GM23338 (cell line): ENCODE results near the gene FBXO31. TPM values are rescaled to one million over a fixed set of nuclear protein-coding genes. Genes with fewer than 3 reads are reported as not detected.

ENCODE experiments used
- ATAC-seq: fragments of 200-7000 bp; cut with Tn5 transposase; 3 replicates; pipeline ENCODE4 v1.9.1; 2020
- DNase-seq: peaks from one replicate; pipeline ENCODE4 v3.0.0-alpha.2; 2015; ENCODE audit warnings: low spot score
- H2AFZ ChIP-seq: fragments of 200-600 bp; sonication (generic); 2 replicates; pipeline ENCODE4 v1.8.0; 2016; ENCODE audit warnings: antibody characterized with exemption, mild to moderate bottlenecking, moderate library complexity
- H3F3A ChIP-seq: fragments of 200-600 bp; sonication (generic); replicated peaks from 2 replicates; pipeline ENCODE4 v1.8.0; 2017; ENCODE audit warnings: antibody characterized with exemption, mixed run types, low read depth
- H3K27ac ChIP-seq: fragments of 200-600 bp; sonication (generic); 2 replicates; pipeline ENCODE4 v1.6.1; 2016; ENCODE audit warnings: low read depth
- H3K27me3 ChIP-seq: fragments of 200-600 bp; sonication (generic); 2 replicates; pipeline ENCODE4 v1.8.0; 2016; ENCODE audit warnings: mild to moderate bottlenecking, mixed run types, moderate library complexity; ENCODE audit not compliant: insufficient read depth
- H3K36me3 ChIP-seq: fragments of 200-600 bp; sonication (generic); 2 replicates; pipeline ENCODE4 v1.8.0; 2016; ENCODE audit warnings: mild to moderate bottlenecking; ENCODE audit not compliant: insufficient read depth
- H3K4me1 ChIP-seq: fragments of 200-600 bp; sonication (generic); 2 replicates; pipeline ENCODE4 v1.8.0; 2016; ENCODE audit warnings: mild to moderate bottlenecking, moderate library complexity; ENCODE audit not compliant: insufficient read depth
- H3K4me2 ChIP-seq: fragments of 200-600 bp; sonication (generic); 2 replicates; pipeline ENCODE4 v1.7.1; 2017; ENCODE audit warnings: mixed run types
- H3K4me3 ChIP-seq: fragments of 200-600 bp; sonication (generic); 2 replicates; pipeline ENCODE4 v1.6.1; 2016; ENCODE audit warnings: mixed run types
- H3K79me2 ChIP-seq: fragments of 200-600 bp; sonication (generic); replicated peaks from 2 replicates; pipeline ENCODE4 v1.8.0; 2017; ENCODE audit warnings: mild to moderate bottlenecking; ENCODE audit not compliant: insufficient read depth
- H3K9me2 ChIP-seq: fragments of 200-600 bp; sonication (generic); 2 replicates; pipeline ENCODE4 v1.8.0; 2017; ENCODE audit not compliant: insufficient read depth
- H4K20me1 ChIP-seq: fragments of 200-600 bp; sonication (generic); replicated peaks from 2 replicates; pipeline ENCODE4 v1.8.0; 2017; ENCODE audit warnings: mild to moderate bottlenecking; ENCODE audit not compliant: insufficient read depth
- H3K27ac Mint-ChIP-seq: 2 replicates; pipeline ENCODE4 v1.8.0; 2020; ENCODE audit warnings: inconsistent platforms, mild to moderate bottlenecking, moderate library complexity, mixed read lengths
- H3K27me3 Mint-ChIP-seq: 3 replicates; pipeline ENCODE4 v1.8.0; 2022; ENCODE audit warnings: low read depth, mild to moderate bottlenecking, moderate library complexity, mixed read lengths, inconsistent platforms; ENCODE audit not compliant: insufficient read depth, poor library complexity
- H3K36me3 Mint-ChIP-seq: 3 replicates; pipeline ENCODE4 v1.8.0; 2021; ENCODE audit warnings: low read depth, mild to moderate bottlenecking, inconsistent platforms, moderate library complexity, mixed read lengths
- H3K4me1 Mint-ChIP-seq: 3 replicates; pipeline ENCODE4 v1.8.0; 2020; ENCODE audit warnings: mild to moderate bottlenecking, inconsistent platforms, mixed read lengths
- H3K4me3 Mint-ChIP-seq: 3 replicates; pipeline ENCODE4 v1.8.0; 2021; ENCODE audit warnings: moderate library complexity, mild to moderate bottlenecking, inconsistent platforms, mixed read lengths
- H3K9me3 Mint-ChIP-seq: 3 replicates; pipeline ENCODE4 v1.8.0; 2020; ENCODE audit warnings: moderate library complexity, mild to moderate bottlenecking, inconsistent platforms, mixed read lengths
- CREB1 ChIP-seq: fragments of 250-450 bp; sonication (Bioruptor Pico); IDR thresholded peaks from 2 replicates; pipeline ENCODE4 v1.5.0; 2020; ENCODE audit warnings: low read depth, mild to moderate bottlenecking, moderate library complexity
- NANOG ChIP-seq: IDR thresholded peaks from 2 replicates; pipeline ENCODE4 v1.6.1; 2016; ENCODE audit warnings: antibody characterized with exemption, borderline replicate concordance
- ZNF114 ChIP-seq: fragments of 250-450 bp; sonication (Bioruptor Pico); IDR thresholded peaks from 2 replicates; pipeline ENCODE4 v1.5.0; 2020; ENCODE audit warnings: mild to moderate bottlenecking, moderate library complexity
- polyA plus RNA-seq: library from polyadenylated mRNA; unstranded; fragments of >200 nt; fragmentation: Nextera tagmentation; extraction: Ambion mirVana; gene quantifications from 2 replicates; pipeline ENCODE4 v1.2.1, GENCODE V29; 2016
- total RNA-seq: library from RNA; depleted of rRNA; stranded (reverse); fragments of >200 nt; shearing (Covaris generic); gene quantifications from 2 replicates; pipeline ENCODE4 v1.2.3, GENCODE V29; 2014
- TF ChIP-seq, protein P1 (sequence below): fragments of 250-450 bp; sonication (Bioruptor Pico); IDR thresholded peaks from 2 replicates; pipeline ENCODE4 v1.5.0; 2020; ENCODE audit warnings: mild to moderate bottlenecking, moderate library complexity
- TF ChIP-seq, protein P2 (sequence below): IDR thresholded peaks from one replicate; pipeline ENCODE4 v1.6.1; 2018; ENCODE audit warnings: antibody characterized with exemption; ENCODE audit not compliant: unreplicated experiment

Gene FBXO31
- total and polyA plus RNA-seq, 2 experiments from 2014 or later = 7.0 to 23.8 TPM

DNA sequence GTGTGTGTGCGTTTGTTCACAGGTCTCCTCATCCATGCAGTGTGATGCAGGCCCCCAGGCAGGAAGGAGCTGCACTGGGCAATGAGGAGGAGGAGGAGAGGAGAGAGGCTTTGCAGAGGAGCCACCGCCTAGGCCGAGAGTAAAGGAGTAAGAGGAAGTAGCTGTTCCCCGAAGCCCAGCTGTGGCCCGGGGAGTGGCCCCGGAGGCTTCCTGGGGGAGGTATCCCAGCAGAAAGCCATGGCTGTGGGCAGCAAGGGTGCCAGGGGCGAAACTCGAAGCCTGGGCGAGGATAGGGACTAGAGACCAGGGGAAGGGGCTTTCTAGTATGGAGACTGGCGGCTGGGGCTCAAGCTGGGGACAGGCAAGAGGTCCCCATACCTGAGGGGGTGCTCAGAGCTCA is 78.6 kb downstream of the FBXO31 start (continued):
- TF ChIP-seq, protein P1, sequence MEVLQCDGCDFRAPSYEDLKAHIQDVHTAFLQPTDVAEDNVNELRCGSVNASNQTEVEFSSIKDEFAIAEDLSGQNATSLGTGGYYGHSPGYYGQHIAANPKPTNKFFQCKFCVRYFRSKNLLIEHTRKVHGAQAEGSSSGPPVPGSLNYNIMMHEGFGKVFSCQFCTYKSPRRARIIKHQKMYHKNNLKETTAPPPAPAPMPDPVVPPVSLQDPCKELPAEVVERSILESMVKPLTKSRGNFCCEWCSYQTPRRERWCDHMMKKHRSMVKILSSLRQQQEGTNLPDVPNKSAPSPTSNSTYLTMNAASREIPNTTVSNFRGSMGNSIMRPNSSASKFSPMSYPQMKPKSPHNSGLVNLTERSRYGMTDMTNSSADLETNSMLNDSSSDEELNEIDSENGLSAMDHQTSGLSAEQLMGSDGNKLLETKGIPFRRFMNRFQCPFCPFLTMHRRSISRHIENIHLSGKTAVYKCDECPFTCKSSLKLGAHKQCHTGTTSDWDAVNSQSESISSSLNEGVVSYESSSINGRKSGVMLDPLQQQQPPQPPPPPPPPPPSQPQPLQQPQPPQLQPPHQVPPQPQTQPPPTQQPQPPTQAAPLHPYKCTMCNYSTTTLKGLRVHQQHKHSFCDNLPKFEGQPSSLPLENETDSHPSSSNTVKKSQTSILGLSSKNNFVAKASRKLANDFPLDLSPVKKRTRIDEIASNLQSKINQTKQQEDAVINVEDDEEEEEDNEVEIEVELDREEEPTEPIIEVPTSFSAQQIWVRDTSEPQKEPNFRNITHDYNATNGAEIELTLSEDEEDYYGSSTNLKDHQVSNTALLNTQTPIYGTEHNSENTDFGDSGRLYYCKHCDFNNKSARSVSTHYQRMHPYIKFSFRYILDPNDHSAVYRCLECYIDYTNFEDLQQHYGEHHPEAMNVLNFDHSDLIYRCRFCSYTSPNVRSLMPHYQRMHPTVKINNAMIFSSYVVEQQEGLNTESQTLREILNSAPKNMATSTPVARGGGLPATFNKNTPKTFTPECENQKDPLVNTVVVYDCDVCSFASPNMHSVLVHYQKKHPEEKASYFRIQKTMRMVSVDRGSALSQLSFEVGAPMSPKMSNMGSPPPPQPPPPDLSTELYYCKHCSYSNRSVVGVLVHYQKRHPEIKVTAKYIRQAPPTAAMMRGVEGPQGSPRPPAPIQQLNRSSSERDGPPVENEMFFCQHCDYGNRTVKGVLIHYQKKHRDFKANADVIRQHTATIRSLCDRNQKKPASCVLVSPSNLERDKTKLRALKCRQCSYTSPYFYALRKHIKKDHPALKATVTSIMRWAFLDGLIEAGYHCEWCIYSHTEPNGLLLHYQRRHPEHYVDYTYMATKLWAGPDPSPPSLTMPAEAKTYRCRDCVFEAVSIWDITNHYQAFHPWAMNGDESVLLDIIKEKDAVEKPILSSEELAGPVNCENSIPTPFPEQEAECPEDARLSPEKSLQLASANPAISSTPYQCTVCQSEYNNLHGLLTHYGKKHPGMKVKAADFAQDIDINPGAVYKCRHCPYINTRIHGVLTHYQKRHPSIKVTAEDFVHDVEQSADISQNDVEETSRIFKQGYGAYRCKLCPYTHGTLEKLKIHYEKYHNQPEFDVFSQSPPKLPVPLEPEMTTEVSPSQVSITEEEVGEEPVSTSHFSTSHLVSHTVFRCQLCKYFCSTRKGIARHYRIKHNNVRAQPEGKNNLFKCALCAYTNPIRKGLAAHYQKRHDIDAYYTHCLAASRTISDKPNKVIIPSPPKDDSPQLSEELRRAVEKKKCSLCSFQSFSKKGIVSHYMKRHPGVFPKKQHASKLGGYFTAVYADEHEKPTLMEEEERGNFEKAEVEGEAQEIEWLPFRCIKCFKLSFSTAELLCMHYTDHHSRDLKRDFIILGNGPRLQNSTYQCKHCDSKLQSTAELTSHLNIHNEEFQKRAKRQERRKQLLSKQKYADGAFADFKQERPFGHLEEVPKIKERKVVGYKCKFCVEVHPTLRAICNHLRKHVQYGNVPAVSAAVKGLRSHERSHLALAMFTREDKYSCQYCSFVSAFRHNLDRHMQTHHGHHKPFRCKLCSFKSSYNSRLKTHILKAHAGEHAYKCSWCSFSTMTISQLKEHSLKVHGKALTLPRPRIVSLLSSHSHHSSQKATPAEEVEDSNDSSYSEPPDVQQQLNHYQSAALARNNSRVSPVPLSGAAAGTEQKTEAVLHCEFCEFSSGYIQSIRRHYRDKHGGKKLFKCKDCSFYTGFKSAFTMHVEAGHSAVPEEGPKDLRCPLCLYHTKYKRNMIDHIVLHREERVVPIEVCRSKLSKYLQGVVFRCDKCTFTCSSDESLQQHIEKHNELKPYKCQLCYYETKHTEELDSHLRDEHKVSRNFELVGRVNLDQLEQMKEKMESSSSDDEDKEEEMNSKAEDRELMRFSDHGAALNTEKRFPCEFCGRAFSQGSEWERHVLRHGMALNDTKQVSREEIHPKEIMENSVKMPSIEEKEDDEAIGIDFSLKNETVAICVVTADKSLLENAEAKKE (CRISPR knock-in tag) = no peak

DNA sequence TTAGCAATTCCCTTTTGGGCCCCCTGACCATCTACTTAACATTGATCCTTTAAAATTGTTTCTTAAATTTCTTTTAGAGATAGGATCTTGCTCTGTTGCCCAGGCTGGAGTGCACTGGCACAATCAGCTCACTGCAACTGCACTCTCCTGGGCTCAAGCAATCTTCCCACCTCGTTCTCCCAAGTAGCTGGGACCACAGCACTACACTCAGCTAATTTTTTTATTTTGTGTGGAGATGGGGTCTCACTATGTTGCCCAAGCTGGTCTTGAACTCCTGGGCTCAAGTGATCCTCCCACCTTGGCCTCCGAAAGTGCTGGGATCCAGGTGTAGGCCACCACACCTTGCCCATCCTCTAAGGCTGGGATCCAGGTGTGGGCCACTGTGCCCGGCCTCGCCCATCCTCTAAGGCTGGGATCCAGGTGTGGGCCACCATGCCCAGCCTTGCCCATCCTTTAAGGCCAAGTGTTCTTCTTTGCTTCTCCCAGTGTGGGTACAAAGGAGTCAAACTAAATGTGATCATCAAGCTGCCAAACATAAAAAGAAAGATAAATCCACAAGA is 79.5 kb downstream of the FBXO31 start:
- Histone ChIP-seq H2AFZ (no peak overlapping the region), H3F3A (no peaks in the 10 kb centered on the region), H3K79me2 (no peaks in the 10 kb centered on the region), H3K27me3 (no peaks in the 10 kb centered on the region), H4K20me1 (no peaks in the 10 kb centered on the region), H3K4me2 (no peak overlapping the region), H3K9me2 (no peaks in the 10 kb centered on the region), H3K36me3 (no peaks in the 10 kb centered on the region), H3K4me1 (0 out of 2 replicates have a peak, but pooled peaks cover 4% of the 10 kb centered on the region), H3K27ac (no peak overlapping the region), H3K4me3 (no peak overlapping the region)
- H3K4me1 Mint-ChIP-seq = peaks cover 15% of the 10 kb centered on the region
- DNase-seq = no peak
- no peak for ATAC-seq
- peaks cover 5% of the 10 kb centered on the region for H3K9me3 Mint-ChIP-seq
- peaks cover 6% of the 10 kb centered on the region for H3K27me3 Mint-ChIP-seq
- peaks cover 6% of the 10 kb centered on the region; the same call in 2 of the 3 replicates for H3K36me3 Mint-ChIP-seq
- H3K27ac Mint-ChIP-seq = no peak overlapping the region; the same call in 1 of the 2 replicates
- H3K4me3 Mint-ChIP-seq = no peak overlapping the region
- TF ChIP-seq NANOG = no peak
- TF ChIP-seq, protein P2, sequence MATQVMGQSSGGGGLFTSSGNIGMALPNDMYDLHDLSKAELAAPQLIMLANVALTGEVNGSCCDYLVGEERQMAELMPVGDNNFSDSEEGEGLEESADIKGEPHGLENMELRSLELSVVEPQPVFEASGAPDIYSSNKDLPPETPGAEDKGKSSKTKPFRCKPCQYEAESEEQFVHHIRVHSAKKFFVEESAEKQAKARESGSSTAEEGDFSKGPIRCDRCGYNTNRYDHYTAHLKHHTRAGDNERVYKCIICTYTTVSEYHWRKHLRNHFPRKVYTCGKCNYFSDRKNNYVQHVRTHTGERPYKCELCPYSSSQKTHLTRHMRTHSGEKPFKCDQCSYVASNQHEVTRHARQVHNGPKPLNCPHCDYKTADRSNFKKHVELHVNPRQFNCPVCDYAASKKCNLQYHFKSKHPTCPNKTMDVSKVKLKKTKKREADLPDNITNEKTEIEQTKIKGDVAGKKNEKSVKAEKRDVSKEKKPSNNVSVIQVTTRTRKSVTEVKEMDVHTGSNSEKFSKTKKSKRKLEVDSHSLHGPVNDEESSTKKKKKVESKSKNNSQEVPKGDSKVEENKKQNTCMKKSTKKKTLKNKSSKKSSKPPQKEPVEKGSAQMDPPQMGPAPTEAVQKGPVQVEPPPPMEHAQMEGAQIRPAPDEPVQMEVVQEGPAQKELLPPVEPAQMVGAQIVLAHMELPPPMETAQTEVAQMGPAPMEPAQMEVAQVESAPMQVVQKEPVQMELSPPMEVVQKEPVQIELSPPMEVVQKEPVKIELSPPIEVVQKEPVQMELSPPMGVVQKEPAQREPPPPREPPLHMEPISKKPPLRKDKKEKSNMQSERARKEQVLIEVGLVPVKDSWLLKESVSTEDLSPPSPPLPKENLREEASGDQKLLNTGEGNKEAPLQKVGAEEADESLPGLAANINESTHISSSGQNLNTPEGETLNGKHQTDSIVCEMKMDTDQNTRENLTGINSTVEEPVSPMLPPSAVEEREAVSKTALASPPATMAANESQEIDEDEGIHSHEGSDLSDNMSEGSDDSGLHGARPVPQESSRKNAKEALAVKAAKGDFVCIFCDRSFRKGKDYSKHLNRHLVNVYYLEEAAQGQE = no peak
- no peak for TF ChIP-seq CREB1
- TF ChIP-seq, protein P1 (CRISPR knock-in tag) = no peak
- TF ChIP-seq ZNF114 (CRISPR knock-in tag) = no peak
